ENCODE measurements around the gene TPRG1.

The TPRG1 gene, protein sequence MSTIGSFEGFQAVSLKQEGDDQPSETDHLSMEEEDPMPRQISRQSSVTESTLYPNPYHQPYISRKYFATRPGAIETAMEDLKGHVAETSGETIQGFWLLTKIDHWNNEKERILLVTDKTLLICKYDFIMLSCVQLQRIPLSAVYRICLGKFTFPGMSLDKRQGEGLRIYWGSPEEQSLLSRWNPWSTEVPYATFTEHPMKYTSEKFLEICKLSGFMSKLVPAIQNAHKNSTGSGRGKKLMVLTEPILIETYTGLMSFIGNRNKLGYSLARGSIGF

DNA sequence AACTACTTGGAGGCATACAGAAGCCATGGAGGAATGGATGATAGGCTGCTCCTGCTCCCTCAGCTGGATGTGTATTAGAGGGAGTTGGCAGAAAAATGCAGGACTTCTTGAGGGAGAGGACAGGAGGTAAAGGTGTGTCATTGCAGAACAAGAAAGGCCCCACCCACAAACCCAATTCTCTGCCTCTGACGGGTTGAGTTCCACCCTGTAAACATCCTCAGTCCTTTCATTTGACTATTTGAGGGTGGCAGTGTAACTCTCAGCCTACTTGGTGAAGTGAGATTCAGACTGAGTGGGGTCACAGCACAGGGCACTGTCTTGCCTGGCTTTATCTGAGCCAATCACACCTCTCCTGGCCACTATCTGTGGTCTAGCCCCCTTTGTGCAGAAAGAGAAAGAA lies at the start of gene TPRG1:
Gene TPRG1 (plus strand): TSS at position 265 of the 400 bp plus-strand sequence. CDS start 35,414 bp downstream, outside the sequence.
- DNase-seq = no peak

DNA sequence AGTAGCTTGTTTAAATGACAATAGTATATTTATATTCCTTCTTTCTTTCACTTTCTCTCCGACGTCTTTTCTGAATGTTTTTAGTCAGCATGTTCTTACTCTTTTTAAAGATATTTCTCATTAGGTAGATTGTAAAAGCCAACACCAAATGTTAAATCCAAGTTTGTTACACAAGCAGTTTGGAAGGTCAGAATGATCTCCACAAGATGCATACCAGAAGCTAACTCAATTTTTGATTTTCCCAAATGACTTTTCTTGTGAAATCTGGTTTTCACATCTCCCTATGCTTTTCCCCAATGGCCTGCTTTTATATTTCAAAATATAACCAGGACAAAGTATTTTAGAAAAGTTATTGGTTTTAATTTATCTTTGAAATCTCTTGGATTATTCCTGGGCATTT lies 49.7 kb upstream of the TPRG1 start:
- DNase-seq = no peak

DNA sequence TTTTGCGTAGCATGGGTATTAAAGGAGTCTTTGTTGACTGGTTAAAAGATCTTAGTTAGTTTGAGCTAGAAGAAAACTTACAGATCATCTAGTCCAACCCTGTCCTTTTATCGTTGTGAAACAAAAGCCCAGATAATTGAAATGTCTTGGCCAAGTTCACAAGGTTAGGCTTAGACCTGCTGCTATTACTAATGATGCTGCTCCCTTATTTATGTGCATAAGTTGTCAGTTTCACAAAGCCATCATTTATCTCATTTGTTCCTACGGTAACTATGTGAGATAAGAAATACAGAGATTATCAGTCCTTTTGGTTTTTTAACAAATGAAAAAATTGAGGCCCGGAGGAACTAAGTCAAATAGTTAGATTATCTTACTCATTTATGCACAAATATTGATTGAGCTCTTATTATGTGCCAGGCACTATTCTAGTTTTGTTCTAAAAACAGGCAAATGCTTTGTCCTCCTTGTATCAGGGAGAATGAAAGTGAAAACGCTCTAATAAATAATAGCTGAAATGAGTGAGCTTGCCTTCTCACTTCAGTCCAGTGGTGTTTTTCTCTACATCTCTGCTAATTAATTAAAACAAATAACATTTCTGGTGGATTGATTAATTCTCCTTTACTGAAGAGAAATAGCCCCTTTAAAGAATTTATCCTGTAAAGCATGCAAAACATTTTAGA lies 49.1 kb upstream of the TPRG1 start:
- no peak for DNase-seq

DNA sequence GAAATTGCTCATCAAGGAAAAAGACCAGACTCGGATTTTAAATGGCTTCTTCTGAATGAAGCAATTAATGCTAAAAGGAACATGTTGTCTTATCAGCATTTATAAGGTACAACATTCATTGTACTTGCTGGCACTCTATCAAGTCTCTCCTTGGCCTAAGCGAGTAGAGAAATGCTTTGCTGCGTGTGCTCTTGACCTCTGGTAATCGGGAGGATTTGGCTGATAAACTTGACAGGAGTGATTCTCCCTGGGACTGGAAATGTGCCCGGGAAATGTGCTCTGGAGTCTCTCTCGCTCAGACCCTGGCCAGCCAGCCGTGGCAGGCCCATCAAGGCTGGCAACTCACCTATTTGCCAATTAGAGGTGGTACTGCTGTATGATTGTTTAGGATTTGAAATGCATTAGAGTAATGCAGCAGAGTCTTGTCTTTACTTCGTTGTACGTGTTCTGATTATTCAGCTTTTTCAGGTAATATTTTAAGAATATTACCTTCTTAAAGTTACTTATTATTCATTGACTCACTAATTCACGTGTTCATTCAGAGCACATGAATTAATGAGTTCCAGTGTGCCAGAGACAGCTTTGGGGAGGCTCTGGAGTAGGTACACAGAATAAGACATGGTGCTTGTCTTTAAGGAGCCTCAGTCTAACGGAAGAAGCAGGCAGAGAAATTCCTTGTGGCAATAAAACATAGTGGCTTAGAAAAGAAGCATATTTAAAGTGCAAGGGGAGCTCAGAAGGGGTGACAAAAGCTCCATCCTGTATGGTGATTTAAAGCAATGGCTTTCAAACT lies 48.0 kb upstream of the TPRG1 start:
- no peak for DNase-seq

DNA sequence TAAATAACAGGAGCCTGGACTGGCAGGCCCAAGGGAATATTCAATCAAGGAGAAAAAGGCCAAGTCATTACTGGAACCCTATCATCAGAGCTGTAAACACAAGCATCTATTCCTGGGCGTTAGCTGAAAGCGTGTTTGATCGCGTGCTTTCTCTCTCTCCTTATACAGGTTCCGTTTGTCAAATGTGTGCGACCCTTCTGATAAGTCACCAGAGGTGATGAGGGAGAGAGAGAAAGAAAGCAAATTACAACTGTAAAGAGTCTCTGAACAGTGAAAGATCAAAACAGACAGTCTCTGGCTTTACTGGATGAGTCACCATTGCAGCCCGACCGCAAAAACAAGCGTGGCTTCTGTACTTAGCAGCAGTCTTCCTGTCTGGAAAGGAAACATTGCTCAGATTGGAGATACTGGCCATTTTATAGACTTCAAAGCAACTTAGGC lies 39.5 kb upstream of the TPRG1 start:
- DNase-seq = peak; percentile 69

DNA sequence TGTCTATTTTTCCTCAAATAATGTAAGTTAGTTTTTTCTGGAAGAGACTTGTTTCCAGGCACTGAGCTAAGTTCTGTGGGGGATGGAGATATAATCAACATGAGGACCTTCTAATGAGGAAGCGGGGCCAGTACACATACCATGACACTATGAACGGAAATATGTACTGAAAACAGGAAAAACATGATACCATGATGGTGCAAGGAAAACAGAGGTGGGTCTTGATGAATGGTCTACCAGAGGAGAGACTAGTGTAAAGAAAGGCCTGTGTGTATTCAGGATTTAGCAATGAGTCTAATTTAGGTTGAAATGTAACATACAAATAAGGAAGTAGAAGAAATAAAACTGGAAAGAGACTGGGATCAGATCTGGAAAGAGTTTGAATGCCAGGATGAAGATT lies 38.9 kb upstream of the TPRG1 start:
- no peak for DNase-seq

DNA sequence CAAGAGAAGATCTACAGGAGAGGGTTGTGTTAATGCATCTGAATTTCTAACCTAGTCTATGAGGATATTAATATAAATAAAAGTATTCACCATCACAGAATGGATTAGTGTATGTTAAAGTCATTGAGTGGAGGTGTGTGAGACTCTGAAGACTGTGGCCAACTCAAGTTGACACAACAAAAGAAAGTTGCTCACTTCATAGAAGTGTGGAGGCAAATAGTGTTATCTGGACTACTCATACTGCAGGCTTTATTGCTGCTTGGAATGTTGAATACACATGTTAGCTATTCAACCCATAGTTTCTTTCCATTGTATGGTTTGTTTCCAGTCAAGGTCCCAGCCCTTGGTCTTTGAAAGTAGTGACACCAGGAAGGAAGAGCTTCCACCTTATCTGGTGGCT lies 38.0 kb upstream of the TPRG1 start:
- DNase-seq = no peak

DNA sequence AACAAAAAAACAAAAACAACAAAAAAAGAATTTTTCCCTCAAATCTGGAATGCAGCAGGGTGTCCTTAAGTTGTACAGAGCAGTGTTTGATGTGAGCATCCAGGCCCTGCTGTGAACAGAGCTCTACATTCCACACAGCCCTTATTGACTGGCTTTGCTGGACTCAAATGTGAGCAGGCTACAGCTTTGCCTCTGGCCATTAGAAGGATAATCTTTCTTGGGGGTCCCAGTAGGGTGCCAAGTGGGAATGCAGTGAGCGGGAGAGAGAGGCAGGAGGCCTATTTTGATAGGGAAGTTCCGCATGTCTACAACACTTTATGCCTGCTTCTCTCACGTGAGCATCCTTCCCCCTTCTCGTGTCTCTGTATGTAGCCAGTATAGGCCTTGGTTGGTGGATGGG lies 34.4 kb upstream of the TPRG1 start:
- no peak for DNase-seq

DNA sequence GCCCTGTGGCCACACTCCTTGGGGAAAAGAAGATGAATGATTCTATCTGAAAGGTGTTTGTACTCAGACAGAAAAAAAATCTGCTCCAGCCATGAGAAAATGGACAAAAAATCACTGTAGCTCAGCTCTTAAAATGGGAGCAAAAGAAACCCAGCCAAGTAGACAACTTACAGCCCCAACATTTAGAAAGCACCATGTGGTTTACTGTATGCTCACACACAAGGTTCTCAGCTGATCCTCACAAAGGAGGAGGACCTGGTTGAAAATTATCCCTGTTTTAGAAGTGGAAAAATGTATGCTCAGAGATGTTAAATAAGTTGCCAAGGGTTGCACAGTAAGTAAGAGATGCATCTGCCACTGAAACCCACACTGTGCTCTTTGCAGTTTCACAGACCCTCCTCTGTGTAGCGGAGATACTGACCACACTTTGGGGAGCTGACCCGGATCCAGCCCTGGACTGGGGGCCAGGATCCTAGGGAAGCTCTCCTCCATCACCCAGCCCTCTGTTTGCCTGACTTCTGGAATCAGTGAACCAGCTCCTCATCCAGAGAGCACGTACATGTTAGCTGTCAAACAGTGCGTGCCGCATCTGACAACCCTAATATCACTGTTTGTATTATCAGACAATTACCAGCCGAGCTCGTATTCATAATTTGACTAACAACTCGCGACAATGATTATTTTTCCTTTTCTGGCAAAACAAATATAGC lies 32.7 kb upstream of the TPRG1 start:
- no peak for DNase-seq

DNA sequence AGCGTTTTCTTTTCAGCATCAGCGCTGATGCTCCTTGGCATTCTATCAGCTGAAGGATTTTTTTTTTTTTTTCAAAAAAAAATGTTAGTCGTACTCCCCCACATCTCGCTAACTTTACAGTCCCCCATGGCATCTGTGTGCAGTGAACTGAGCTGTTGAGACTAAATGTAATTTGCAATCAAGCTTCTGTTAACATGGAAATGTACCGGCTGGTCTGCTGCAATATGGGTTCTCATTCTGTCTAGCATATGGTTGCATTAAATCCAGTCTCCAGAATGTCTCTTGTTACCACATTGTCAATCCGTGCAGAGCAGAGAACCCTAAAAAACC lies 32.2 kb upstream of the TPRG1 start:
- no peak for DNase-seq

DNA sequence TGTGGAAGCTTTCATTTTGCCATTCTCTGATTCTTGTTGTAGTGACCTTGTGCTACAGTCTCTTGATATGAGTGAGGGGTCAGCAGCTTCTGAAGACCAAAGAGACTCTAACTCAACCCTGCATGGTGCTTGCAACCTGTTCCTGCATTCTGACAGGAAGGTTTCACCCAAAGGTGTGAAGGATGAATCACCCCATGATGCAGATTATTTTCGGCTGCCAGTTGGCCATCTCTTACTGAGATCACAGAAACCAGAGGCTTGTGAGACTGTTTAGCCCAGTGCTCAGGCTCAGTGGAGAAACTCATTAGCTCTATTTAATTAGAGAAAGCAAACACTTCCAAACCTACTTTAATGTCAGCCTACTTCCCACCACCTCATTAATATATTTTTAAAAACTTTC lies 29.2 kb upstream of the TPRG1 start:
- DNase-seq = no peak

DNA sequence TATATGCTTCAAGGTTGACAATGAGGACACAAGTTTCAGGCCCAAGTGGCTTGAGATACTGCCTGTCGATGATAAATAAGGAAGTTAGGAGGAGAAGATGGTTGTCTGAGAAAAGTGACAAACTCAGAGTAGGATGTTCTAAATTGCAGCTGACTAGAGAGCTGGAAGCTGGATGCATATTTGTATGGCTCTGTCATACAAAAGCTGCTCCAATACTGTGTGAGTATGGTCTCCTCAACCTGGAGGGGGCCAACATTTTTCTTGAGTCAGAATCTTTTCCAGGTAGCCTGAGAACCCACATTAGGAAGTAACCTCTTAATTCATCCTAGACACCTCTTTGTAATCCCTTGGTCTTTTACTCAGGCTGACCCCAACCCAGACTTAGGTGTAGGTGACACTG lies 28.4 kb upstream of the TPRG1 start:
- DNase-seq = no peak

DNA sequence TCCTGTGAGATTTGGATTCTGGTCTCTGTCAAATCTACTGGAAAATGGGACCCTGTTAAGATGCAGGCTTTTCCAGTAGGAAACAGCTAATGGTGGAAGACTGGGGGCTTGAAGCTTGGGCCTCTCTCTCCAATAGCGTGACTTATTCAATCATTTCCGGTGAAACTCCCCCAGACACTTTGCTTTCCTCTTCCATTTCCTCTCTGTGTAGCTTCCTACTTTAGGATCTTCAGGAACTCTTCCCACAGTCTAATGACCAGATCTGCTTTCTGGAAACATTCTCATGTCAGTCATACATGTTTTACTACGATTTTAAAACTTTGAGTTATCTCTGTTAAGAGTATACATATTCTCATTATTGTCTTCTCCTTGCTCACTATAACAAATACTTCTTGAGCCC lies 28.0 kb upstream of the TPRG1 start:
- DNase-seq = no peak

DNA sequence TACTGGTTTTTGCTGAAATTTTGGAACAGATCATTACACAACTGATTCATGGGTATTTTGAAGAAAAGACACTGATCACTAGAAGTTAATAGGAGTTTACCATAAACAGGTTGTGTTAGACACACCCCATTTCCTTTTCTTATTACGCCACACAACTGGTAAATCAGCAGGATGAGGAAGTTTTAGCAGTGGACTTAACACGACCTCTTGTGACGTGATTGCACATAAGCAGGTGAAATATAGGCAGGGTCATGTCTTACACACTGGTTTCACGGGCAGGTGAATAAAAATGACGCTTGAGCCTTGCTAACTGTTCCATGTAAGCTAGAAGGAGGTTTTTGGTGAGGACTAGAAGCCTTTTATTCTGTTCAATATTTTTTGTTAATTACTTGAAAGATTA lies 27.1 kb upstream of the TPRG1 start:
- DNase-seq = no peak

DNA sequence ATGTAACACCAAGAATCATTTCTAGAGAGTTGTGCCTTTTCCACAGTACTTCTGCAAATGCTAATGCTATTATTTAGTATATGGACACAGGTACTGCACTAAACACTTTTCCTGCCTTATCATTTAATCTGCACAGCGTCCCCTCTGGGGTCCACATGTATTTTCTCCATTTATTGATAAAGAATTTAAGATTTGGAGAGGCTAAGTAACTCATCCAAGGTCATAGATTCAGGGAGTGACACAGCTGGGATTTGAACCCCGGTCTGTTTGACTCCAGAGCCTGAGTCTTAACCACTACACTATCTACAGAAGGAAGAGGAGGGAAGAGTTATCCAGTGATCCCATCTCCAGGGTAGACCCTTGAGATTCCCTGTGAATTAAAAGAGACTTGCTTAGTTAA lies 24.9 kb upstream of the TPRG1 start:
- no peak for DNase-seq

DNA sequence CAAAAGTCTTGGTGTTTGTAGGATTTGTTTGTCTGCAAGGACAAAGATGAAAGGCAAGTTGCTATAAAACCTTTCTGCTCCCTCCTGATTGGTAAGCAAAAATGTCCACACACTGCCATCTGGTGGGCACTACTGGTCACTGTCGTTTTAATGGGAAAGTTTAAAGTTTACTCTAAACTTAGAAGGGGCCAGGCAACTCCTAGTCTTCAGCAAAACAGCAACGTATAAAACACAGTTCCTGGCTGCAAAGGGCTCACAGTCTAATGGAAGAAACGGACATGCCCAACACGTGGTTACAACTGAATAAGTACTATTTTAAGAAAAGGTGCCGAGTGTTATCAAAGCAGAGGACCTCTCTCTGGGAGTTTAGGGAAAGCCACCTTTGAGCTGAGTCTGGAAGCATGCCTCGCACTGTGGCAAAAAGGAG lies 23.7 kb upstream of the TPRG1 start:
- peak; percentile 69 for DNase-seq

DNA sequence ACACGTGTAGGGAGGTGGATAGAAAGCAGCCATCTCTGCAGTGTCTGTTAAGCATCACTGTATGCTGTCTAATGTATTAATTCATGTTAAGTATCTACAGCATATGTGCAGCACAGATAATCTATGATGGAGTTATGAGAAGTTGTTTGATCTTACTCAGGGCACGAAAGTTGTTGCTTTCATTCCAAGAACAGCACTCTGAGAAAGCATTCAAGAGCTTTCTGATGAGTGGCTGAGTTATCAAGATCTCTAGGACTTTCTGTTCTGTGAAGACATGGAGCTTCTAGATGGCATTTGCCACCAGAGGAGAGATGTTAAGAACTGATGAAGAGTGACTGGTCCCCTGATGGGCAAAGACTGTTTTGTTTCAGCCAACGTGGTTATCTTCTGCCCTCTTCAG lies 22.6 kb upstream of the TPRG1 start:
- DNase-seq = no peak

DNA sequence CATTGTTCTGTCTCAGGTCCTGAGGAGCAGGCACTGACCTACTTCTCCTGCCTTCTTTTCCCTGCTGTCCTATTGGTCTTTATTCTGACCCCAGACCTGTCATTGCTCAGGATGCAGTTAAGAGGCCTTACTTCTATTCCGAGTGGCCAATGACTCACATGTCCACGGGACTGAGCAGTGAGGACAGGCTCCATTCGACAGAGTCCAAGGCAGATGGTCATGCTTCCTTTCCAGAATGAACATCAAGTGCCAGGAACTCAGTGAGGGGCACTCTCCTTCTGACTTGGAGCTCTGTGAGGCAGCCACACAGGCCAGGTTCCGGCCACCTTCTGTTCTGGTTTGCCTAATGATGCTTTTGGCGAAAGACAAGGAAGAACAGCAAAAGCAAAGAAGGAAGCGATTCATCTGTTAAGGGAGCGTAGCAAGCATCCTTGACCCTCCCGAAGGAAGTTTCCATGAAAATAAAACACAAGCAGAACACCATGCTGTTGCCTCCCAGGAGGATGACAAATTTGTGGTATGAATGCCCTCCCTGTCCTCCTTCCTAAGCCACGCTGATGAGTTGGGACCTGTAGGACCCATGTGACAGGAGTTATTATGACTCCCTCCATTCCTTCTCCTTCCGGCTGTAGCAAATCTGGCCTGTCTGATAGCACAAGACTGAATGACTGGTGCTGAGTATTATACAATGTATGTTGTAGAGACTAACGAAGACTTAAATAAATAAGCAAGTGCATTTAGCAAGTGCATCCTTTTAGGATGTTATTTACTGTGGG lies 14.4 kb upstream of the TPRG1 start:
- DNase-seq = no peak

DNA sequence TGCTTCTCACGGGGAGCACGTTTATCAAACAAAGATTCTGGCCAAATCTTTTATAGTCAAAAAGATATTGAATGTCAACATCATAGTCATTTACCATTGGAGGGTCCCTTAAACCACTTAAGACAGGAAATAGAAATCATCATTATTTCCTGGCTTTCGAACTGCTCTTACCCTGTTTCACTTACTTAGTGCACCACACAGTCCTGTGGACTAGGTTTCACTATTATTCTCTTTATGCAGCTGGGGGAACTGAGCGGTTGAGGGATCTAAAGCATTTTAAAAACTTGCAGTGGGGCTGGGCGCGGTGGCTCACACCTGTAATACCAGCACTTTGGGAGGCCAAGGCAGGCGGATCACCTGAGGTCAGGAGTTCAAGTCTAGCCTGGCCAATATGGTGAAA lies 13.7 kb upstream of the TPRG1 start:
- DNase-seq = no peak

DNA sequence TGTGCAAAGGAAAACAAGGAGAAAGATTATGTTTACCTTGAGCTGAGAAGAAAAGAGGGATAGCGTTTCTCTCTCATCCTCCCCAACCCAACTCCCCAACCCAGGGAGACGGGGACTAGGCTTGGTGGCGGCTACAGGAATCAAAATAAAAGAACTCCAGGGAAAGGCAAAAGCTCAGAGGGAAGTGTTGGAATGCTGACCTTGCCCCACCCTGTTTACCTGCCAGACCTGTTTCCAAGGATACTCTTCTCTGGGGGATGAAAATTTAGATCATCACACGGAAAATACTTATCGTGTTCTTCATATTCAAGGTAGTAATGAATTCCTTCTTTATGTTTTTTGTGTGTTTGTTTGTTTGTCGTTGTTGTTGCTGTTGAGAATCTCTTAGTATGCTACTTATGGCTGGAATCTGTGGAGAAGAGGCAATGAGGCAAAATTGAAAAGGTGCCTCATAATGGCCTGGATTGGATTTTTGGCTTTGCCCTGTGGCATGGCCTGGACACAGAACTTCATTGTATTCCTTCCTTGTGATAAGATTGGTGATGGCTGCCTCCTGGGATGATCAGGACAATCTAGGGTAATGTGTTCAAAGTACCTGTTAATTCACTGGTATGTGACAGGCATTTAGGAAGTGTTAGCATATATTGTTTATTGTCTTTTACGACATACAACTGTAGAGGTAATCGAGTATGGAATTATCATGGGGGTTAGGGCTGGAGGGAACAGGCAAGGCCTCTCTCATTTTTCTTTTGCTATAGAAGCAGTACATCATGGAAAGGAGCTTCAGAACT lies 11.1 kb upstream of the TPRG1 start:
- no peak for DNase-seq

DNA sequence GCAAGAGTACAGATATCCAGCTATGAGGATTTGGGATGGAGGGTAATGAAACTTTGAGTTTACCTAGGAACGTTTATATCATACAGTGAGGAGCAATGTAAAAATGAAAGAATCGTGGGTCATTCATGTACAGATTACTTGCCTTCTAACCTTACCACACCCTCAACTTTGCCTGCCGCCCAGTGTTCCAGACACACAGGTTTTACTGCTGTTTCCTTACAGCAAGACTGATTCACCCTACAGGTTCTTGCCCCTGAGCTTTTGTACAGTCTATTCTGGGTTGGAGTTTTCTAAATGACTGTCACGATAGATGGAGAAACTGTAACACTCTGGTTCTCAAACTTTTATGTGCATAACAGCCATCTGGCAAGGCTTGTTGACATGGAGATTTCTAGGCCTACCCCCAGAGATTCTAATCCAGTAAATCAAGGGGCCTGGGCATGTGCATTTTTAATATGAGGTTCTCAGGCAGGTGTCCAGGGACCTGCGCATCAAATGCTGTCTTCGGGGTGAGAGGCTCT lies 6.6 kb upstream of the TPRG1 start:
- DNase-seq = no peak

DNA sequence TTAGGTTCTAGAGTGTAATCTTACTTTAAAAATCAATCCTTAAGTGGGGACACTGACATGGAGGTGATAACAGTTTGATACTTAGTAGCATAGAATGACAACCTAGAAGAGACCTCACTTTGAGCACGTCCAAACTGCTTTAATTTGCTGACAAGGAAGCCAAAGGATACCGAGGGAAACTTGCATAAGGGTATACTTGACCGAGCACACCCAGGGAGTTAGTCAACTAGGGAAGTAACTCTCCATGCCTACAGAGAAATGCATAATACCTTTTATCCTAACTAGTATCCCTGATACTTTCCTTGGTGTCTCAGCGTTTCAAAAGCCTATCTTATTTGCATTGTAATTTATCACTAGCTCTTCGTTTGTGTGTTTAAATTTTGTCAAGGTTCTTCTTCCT lies 5.5 kb upstream of the TPRG1 start:
- no peak for DNase-seq
